Measurements from ENCODE around the gene PSD2. TPM values are rescaled to one million over a fixed set of nuclear protein-coding genes. Genes with fewer than 3 reads are reported as not detected.

The PSD2 gene
- polyA plus RNA-seq, 3 donors, result not detected

GRCh38 chr5:139794067-139794846, 1.4 kb upstream of the PSD2 start:
- WGBS (ENCODE audit: insufficient coverage), result 74% methylated on average over 4 of the region's 6 CpGs
- peak overlapping the region in 1 of 2 donors; percentile 57 for H3K4me3 Mint-ChIP-seq
- intact Hi-C loops (cut with micrococcal nuclease), result loop anchor here (5.0 kb wide), 2 partner anchors 43 to 68 kb away; no protein-coding TSS in a partner anchor

More at GRCh38 chr5:139794067-139794846, 1.4 kb upstream of the PSD2 start:
- Histone ChIP-seq H3K27ac (ENCODE audit: low read depth in 1 of 2, low read length in 2 of 2) (no peak overlapping the region), H3K36me3 (replicated peaks in 1 of 2; ENCODE audit: control insufficient read depth in 1 of 2, insufficient read depth in 2 of 2, low read length in 2 of 2) (no peaks in the 10 kb centered on the region), H4K20me1 (ENCODE audit: insufficient read depth, low read length) (no peaks in the 10 kb centered on the region), H3K79me2 (ENCODE audit: insufficient read depth, low read length) (no peaks in the 10 kb centered on the region), H3K4me2 (replicated peaks; ENCODE audit: extremely low read depth, low read length, poor library complexity, severe bottlenecking) (no peak overlapping the region), H3K9me3 (replicated peaks in 1 of 2; ENCODE audit: control insufficient read depth in 1 of 2, insufficient read depth in 1 of 2, low read length in 2 of 2) (peaks cover 0 to 18% of the 10 kb centered on the region in 2 donors), H3K27me3 (ENCODE audit: control insufficient read depth in 2 of 2, insufficient read depth in 2 of 2, low read length in 2 of 2) (peaks cover 41 to 62% of the 10 kb centered on the region in 2 donors), H2AFZ (ENCODE audit: insufficient read depth, low read depth, low read length, poor library complexity, severe bottlenecking) (no peak overlapping the region), H3K4me1 (ENCODE audit: control insufficient read depth in 1 of 2, insufficient read depth in 2 of 2, low read length in 2 of 2) (no peaks in the 10 kb centered on the region), H3K4me3 (replicated peaks in 1 of 3; ENCODE audit: low read depth in 2 of 3, low read length in 3 of 3) (no peak overlapping the region), H3K9ac (ENCODE audit: insufficient read depth, low read length, poor library complexity, severe bottlenecking) (no peak overlapping the region)
- no peaks in the 10 kb centered on the region for H3K4me1 Mint-ChIP-seq
- no peaks in the 10 kb centered on the region for H3K36me3 Mint-ChIP-seq
- H3K27ac Mint-ChIP-seq, result peak overlapping the region in 1 of 7 donors; percentile 50
- H3K27me3 Mint-ChIP-seq (ENCODE audit: low read depth in 3 of 3), result peaks cover 70 to 91% (median 71%) of the 10 kb centered on the region in 3 donors
- TF ChIP-seq CTCF (IDR thresholded peaks at IDR 0.05), result no peak
- no peak for DNase-seq
- peaks cover 0 to 14% (median 4%) of the 10 kb centered on the region in 7 donors for H3K9me3 Mint-ChIP-seq
